ENCODE data around the gene SLC13A1.

GRCh38 chr7:123125231-123125630 lies 74.5 kb downstream of the SLC13A1 start:
- no peak for TF ChIP-seq CTCF (IDR thresholded peaks at IDR 0.05; ENCODE audit: low read depth, low read length, poor library complexity, severe bottlenecking)
- no peak for TF ChIP-seq EZH2phosphoT487 (IDR thresholded peaks at IDR 0.05; ENCODE audit: borderline replicate concordance, low read length)

All from DOHH2 (cell line).